ENCODE data around the gene ANAPC16. TPM values are rescaled to one million over a fixed set of nuclear protein-coding genes. Genes with fewer than 3 reads are reported as not detected.
A peak's percentile ranks its signal among the peaks of the same experiment; 100 is the strongest.

Gene ANAPC16
- total and polyA plus RNA-seq, 2 donors (not counting 1 experiment from before 2014, with no cell fraction given), result 104 to 132 TPM

DNA sequence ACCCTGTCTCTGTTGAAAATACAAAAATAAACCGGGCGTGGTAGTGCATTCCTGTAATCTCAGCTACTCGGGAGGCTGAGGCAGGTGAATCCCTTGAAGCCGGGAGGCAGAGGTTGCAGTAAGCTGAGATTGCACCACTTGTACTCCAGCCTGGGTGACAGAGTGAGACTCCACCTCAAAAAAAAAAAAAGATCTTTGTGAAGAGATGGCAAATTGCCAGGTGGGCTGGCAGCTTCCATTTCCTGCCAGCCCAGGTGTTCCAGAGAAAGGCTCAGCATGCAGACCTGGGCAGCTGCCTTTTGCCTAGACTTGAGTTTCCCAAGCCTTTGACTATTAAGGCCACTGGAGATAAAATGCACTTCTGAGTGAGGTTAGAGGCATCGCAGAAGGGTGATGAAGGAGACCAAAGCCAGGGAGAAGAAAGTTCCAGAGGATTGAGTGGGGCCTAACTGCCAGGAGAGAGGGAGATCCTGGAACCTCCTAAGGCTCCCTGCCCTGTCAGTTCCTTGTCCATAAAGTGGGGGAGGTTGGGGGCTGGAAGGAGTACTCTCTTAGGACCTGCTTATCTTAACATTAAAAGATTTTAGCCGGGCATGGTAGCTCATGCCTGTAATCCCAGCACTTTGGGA is 47.9 kb downstream of the ANAPC16 start:
- Mint-ChIP-seq H3K27ac (peak overlapping the region; percentile 32), H3K4me1 (peaks cover 38% of the 10 kb centered on the region), H3K4me3 (no peak overlapping the region), H3K27me3 (no peaks in the 10 kb centered on the region), H3K9me3 (ENCODE audit: insufficient read depth) (no peaks in the 10 kb centered on the region)
- H3K79me2 ChIP-seq (ENCODE audit: control insufficient read depth, insufficient read depth, low read length), result peaks cover under 1% of the 10 kb centered on the region
- H3K9ac ChIP-seq (ENCODE audit: low read length), result no peak overlapping the region
- no peak overlapping the region for H3K27ac ChIP-seq (ENCODE audit: low read length in 2 of 2)
- CTCF ChIA-PET, result interaction anchor here (1.4 to 1.9 kb wide), 3 partner anchors 11 to 71 kb away, joined by 4 to 5 read pairs (median 5); no protein-coding TSS in a partner anchor
- H4K20me1 ChIP-seq (ENCODE audit: control insufficient read depth, insufficient read depth, low read length, poor library complexity, severe bottlenecking), result no peaks in the 10 kb centered on the region
- 84% methylated on average over 5 of the region's 6 CpGs for WGBS (ENCODE audit: insufficient coverage)
- peaks cover 29 to 45% of the 10 kb centered on the region in 2 donors for H3K4me1 ChIP-seq (ENCODE audit: control insufficient read depth in 2 of 2, insufficient read depth in 2 of 2, low read length in 2 of 2)
- H3K4me3 ChIP-seq (ENCODE audit: control extremely low read depth in 1 of 5, extremely low read depth in 1 of 5, insufficient read depth in 1 of 5, low read depth in 2 of 5, low read length in 4 of 5), result no peak overlapping the region
- intact Hi-C loops (cut with micrococcal nuclease), result loop anchor here (5.0 kb wide), 2 partner anchors 46 to 176 kb away; partner anchors contain the start of genes ANAPC16, ASCC1 and SPOCK2
- no peaks in the 10 kb centered on the region for H3K27me3 ChIP-seq (replicated peaks in 1 of 4; ENCODE audit: control extremely low read depth in 1 of 4, control insufficient read depth in 3 of 4, insufficient read depth in 4 of 4, low read length in 3 of 4)
- TF ChIP-seq, protein P1, sequence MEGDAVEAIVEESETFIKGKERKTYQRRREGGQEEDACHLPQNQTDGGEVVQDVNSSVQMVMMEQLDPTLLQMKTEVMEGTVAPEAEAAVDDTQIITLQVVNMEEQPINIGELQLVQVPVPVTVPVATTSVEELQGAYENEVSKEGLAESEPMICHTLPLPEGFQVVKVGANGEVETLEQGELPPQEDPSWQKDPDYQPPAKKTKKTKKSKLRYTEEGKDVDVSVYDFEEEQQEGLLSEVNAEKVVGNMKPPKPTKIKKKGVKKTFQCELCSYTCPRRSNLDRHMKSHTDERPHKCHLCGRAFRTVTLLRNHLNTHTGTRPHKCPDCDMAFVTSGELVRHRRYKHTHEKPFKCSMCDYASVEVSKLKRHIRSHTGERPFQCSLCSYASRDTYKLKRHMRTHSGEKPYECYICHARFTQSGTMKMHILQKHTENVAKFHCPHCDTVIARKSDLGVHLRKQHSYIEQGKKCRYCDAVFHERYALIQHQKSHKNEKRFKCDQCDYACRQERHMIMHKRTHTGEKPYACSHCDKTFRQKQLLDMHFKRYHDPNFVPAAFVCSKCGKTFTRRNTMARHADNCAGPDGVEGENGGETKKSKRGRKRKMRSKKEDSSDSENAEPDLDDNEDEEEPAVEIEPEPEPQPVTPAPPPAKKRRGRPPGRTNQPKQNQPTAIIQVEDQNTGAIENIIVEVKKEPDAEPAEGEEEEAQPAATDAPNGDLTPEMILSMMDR (IDR thresholded peaks at IDR 0.05), result no peak
- TF ChIP-seq EZH2 (IDR thresholded peaks at IDR 0.05; ENCODE audit: borderline replicate concordance, insufficient read depth, low read depth, low read length, poor library complexity, severe bottlenecking), result no peak
- peak; percentile 55 for DNase-seq
- no peak for ATAC-seq (ENCODE audit: low read depth)
- no peak overlapping the region for H2AFZ ChIP-seq (ENCODE audit: insufficient read depth, low read depth, low read length, poor library complexity, severe bottlenecking)
- no peaks in the 10 kb centered on the region for H3K36me3 ChIP-seq (replicated peaks in 1 of 2; ENCODE audit: control extremely low read depth in 1 of 2, control insufficient read depth in 1 of 2, extremely low read depth in 1 of 2, insufficient read depth in 2 of 2, low read length in 1 of 2)
- peak overlapping the region; percentile 28 for H3K4me2 ChIP-seq (replicated peaks; ENCODE audit: low read depth, low read length, poor library complexity, severe bottlenecking)
- no peaks in the 10 kb centered on the region for H3K9me3 ChIP-seq (ENCODE audit: control extremely low read depth in 1 of 3, control insufficient read depth in 2 of 3, insufficient read depth in 1 of 3, low read length in 2 of 3)
- POLR2A ChIA-PET, result interaction anchor here (0.6 to 1.1 kb wide), 5 partner anchors 10 to 428 kb away, joined by 3 to 13 read pairs (median 4); partner anchors contain the start of gene DDIT4

DNA sequence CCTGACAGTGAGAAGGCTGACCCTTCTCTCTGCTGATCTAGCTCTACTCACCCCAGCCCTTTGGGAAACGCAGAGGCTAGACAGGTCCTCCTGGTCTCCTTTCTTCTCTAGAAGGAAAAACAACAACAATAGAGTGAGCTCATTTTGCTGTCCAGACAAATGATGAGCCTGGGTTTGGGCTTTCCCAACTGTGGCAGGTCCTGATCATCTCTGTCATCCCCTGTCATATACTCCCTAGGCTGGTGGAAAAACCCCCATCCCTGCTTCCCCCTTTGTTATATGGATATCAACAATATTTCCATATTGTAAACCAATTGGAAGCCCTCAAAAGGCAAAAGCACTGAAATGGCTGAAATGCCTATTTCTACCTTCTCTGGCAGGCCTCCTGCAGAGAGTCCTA is 48.7 kb downstream of the ANAPC16 start:
- POLR2A ChIA-PET, result interaction anchor here (0.6 to 1.2 kb wide), 3 partner anchors 9 to 429 kb away, joined by 4 to 13 read pairs (median 6); partner anchors contain the start of gene DDIT4
- ATAC-seq (ENCODE audit: low read depth) (no peak), DNase-seq (no peak)
- Histone ChIP-seq H3K4me3 (ENCODE audit: control extremely low read depth in 1 of 5, extremely low read depth in 1 of 5, insufficient read depth in 1 of 5, low read depth in 2 of 5, low read length in 4 of 5) (no peak overlapping the region), H4K20me1 (ENCODE audit: control insufficient read depth, insufficient read depth, low read length, poor library complexity, severe bottlenecking) (no peaks in the 10 kb centered on the region), H3K4me2 (replicated peaks; ENCODE audit: low read depth, low read length, poor library complexity, severe bottlenecking) (no peak overlapping the region), H3K4me1 (ENCODE audit: control insufficient read depth in 2 of 2, insufficient read depth in 2 of 2, low read length in 2 of 2) (peaks cover 24 to 37% of the 10 kb centered on the region in 2 donors), H3K36me3 (replicated peaks in 1 of 2; ENCODE audit: control extremely low read depth in 1 of 2, control insufficient read depth in 1 of 2, extremely low read depth in 1 of 2, insufficient read depth in 2 of 2, low read length in 1 of 2) (no peaks in the 10 kb centered on the region), H3K27ac (ENCODE audit: low read length in 2 of 2) (no peak overlapping the region), H3K9ac (ENCODE audit: low read length) (no peak overlapping the region), H3K27me3 (replicated peaks in 1 of 4; ENCODE audit: control extremely low read depth in 1 of 4, control insufficient read depth in 3 of 4, insufficient read depth in 4 of 4, low read length in 3 of 4) (no peaks in the 10 kb centered on the region), H2AFZ (ENCODE audit: insufficient read depth, low read depth, low read length, poor library complexity, severe bottlenecking) (no peak overlapping the region), H3K9me3 (ENCODE audit: control extremely low read depth in 1 of 3, control insufficient read depth in 2 of 3, insufficient read depth in 1 of 3, low read length in 2 of 3) (no peaks in the 10 kb centered on the region), H3K79me2 (ENCODE audit: control insufficient read depth, insufficient read depth, low read length) (no peaks in the 10 kb centered on the region)
- Mint-ChIP-seq H3K4me1 (peaks cover 32% of the 10 kb centered on the region), H3K27ac (no peak overlapping the region), H3K27me3 (no peaks in the 10 kb centered on the region), H3K4me3 (no peak overlapping the region), H3K9me3 (ENCODE audit: insufficient read depth) (no peaks in the 10 kb centered on the region)
- TF ChIP-seq, protein P1 (IDR thresholded peaks at IDR 0.05), result no peak
- no peak for TF ChIP-seq EZH2 (IDR thresholded peaks at IDR 0.05; ENCODE audit: borderline replicate concordance, insufficient read depth, low read depth, low read length, poor library complexity, severe bottlenecking)
- intact Hi-C loops (cut with micrococcal nuclease), result loop anchor here (5.0 kb wide), 2 partner anchors 47 to 177 kb away; partner anchors contain the start of genes ANAPC16, ASCC1 and SPOCK2
- WGBS (ENCODE audit: insufficient coverage), result 100% methylated on average over 1 of the region's 1 CpG
- CTCF ChIA-PET, result interaction anchor here (1.4 to 1.9 kb wide), 3 partner anchors 10 to 70 kb away, joined by 4 to 5 read pairs (median 5); no protein-coding TSS in a partner anchor

All from B cell (primary cell).